PC-3 (cell line): Measurements from ENCODE around the gene MGMT. TPM values are rescaled to one million over a fixed set of nuclear protein-coding genes. Genes with fewer than 3 reads are reported as not detected.

Experiments used
- ATAC-seq: fragments of 200-7000 bp; cut with Tn5 transposase; 2 replicates; pipeline ENCODE4 v1.9.1; 2020; ENCODE audit warnings: mild to moderate bottlenecking, moderate library complexity
- BruUV-seq: library from RNA; stranded (reverse); fragments of 400-500 nt; replicated peaks from 2 replicates; lab custom pipeline; 2021; lab: Mats Ljungman, UMichigan
- CTCF ChIA-PET: fragments of 300-600 bp; sonication (Branson Sonifier 250); formaldehyde crosslinking; loops from one replicate; lab custom pipeline; 2022; ENCODE audit warnings: antibody characterized with exemption; lab: Charles Lee
- POLR2A ChIA-PET: fragments of 300-600 bp; sonication (Branson Sonifier 250); formaldehyde crosslinking; loops from one replicate; lab custom pipeline; 2022; ENCODE audit warnings: antibody characterized with exemption; ENCODE audit not compliant: unreplicated experiment; lab: Charles Lee
- DNase-seq: peaks from one replicate; pipeline ENCODE4 v3.0.0-alpha.2; 2015
- H2AFZ ChIP-seq: fragments of 300-600 bp; sonication (generic); 2 replicates; pipeline ENCODE4 v1.6.0; 2016; ENCODE audit warnings: antibody characterized with exemption, low read length
- H3F3A ChIP-seq: fragments of 300-600 bp; sonication (generic); one replicate; pipeline ENCODE4 v1.6.0; 2017; ENCODE audit warnings: antibody characterized with exemption, low read length, control low read depth, mild to moderate bottlenecking; ENCODE audit not compliant: unreplicated experiment
- H3K27ac ChIP-seq: fragments of 300-600 bp; sonication (generic); 2 replicates; pipeline ENCODE4 v1.5.1; 2016; ENCODE audit warnings: mild to moderate bottlenecking, low read length
- H3K27me3 ChIP-seq: fragments of 300-600 bp; sonication (generic); 2 replicates; pipeline ENCODE4 v1.6.1; 2016; ENCODE audit warnings: low read length, mixed read lengths
- H3K36me3 ChIP-seq: fragments of 300-600 bp; sonication (generic); 2 replicates; pipeline ENCODE4 v1.6.1; 2016; ENCODE audit warnings: low read depth, mixed run types, low read length, mixed read lengths
- H3K4me1 ChIP-seq: fragments of 300-600 bp; sonication (generic); 2 replicates; pipeline ENCODE4 v1.5.1; 2016; ENCODE audit warnings: low read length; ENCODE audit not compliant: insufficient read depth
- H3K4me2 ChIP-seq: fragments of 300-600 bp; sonication (generic); 2 replicates; pipeline ENCODE4 v1.6.0; 2016; ENCODE audit warnings: low read length
- H3K4me3 ChIP-seq: fragments of 300-600 bp; sonication (generic); 2 replicates; pipeline ENCODE4 v1.5.1; 2016; ENCODE audit warnings: mild to moderate bottlenecking, low read length, mixed read lengths
- H3K79me2 ChIP-seq: fragments of 300-600 bp; sonication (generic); 2 replicates; pipeline ENCODE4 v1.6.1; 2017; ENCODE audit warnings: low read length, mixed read lengths
- H3K9ac ChIP-seq: fragments of 300-600 bp; sonication (generic); 2 replicates; pipeline ENCODE4 v1.6.0; 2016; ENCODE audit warnings: mild to moderate bottlenecking, low read length
- H3K9me2 ChIP-seq: fragments of 300-600 bp; sonication (generic); replicated peaks from 2 replicates; pipeline ENCODE4 v1.6.1; 2016; ENCODE audit warnings: mixed run types, low read length, mixed read lengths
- H3K9me3 ChIP-seq: fragments of 300-600 bp; sonication (generic); 2 replicates; pipeline ENCODE4 v1.6.1; 2016; ENCODE audit warnings: low read length, mixed read lengths
- H4K20me1 ChIP-seq: fragments of 300-600 bp; sonication (generic); 2 replicates; pipeline ENCODE4 v1.6.1; 2016; ENCODE audit warnings: low read length, mixed read lengths
- CTCF ChIP-seq: fragments of 300-600 bp; sonication (generic); conservative IDR thresholded peaks from 2 replicates; pipeline ENCODE4 v1.5.1; 2017; ENCODE audit warnings: antibody characterized with exemption, low read depth, mild to moderate bottlenecking, low read length
- EZH2 ChIP-seq: fragments of 300-600 bp; sonication (generic); IDR thresholded peaks from one replicate; pipeline ENCODE4 v1.6.1; 2017; ENCODE audit warnings: antibody characterized with exemption, mild to moderate bottlenecking, low read length; ENCODE audit not compliant: unreplicated experiment
- EZH2phosphoT487 ChIP-seq: fragments of 300-600 bp; sonication (generic); IDR thresholded peaks from 2 replicates; pipeline ENCODE4 v1.6.1; 2018; ENCODE audit warnings: mild to moderate bottlenecking, antibody characterized with exemption, low read length, borderline replicate concordance
- intact Hi-C: fragments of 100-400 bp; cut with micrococcal nuclease; formaldehyde crosslinking; loops from 2 replicates; pipeline ENCODE4 v1.9.0; 2023
- total RNA-seq: library from RNA; depleted of rRNA; stranded (reverse); fragments of >200 nt; gene quantifications from 2 replicates; pipeline ENCODE4 v1.2.3, GENCODE V29; 2014

The MGMT gene
- total RNA-seq, 1 experiment from 2014 or later, result 19.8 TPM

GRCh38 chr10:129631006-129631405 is 164.0 kb downstream of the MGMT start:
- no peak overlapping the region for H3K9ac ChIP-seq
- H3K9me3 ChIP-seq, result no peaks in the 10 kb centered on the region
- H4K20me1 ChIP-seq, result no peaks in the 10 kb centered on the region
- peak; percentile 2 for DNase-seq
- no peaks in the 10 kb centered on the region for H3K27me3 ChIP-seq
- intact Hi-C loops, result no loop called here
- no peak for TF ChIP-seq CTCF
- no peak for TF ChIP-seq EZH2phosphoT487
- TF ChIP-seq EZH2, result no peak
- H3K4me1 ChIP-seq, result no peaks in the 10 kb centered on the region
- H3K36me3 ChIP-seq, result no peaks in the 10 kb centered on the region
- H3K4me3 ChIP-seq, result no peak overlapping the region
- no peaks in the 10 kb centered on the region for H3F3A ChIP-seq
- H3K79me2 ChIP-seq, result no peaks in the 10 kb centered on the region
- no peak overlapping the region for H2AFZ ChIP-seq
- ChIA-PET POLR2A (no interaction called here), CTCF (no interaction called here)
- no TSS peak for BruUV-seq
- no peak for ATAC-seq
- no peaks in the 10 kb centered on the region for H3K9me2 ChIP-seq
- no peak overlapping the region for H3K27ac ChIP-seq
- no peak overlapping the region for H3K4me2 ChIP-seq

- POLR2A ChIA-PET, result no interaction called here
- DNase-seq (no peak), ATAC-seq (no peak)
- Histone ChIP-seq H3K9me3 (no peaks in the 10 kb centered on the region), H3K27ac (no peak overlapping the region), H3K9ac (no peak overlapping the region), H3K4me2 (no peak overlapping the region), H3K4me3 (no peak overlapping the region), H3F3A (no peaks in the 10 kb centered on the region), H2AFZ (no peak overlapping the region), H3K4me1 (no peaks in the 10 kb centered on the region), H3K27me3 (no peaks in the 10 kb centered on the region), H4K20me1 (no peaks in the 10 kb centered on the region), H3K9me2 (no peaks in the 10 kb centered on the region), H3K36me3 (no peaks in the 10 kb centered on the region), H3K79me2 (no peaks in the 10 kb centered on the region)
- intact Hi-C loops, result no loop called here
- no TSS peak for BruUV-seq
- TF ChIP-seq EZH2 (no peak), CTCF (no peak), EZH2phosphoT487 (no peak)
- CTCF ChIA-PET, result no interaction called here
Observed at GRCh38 chr10:129631870-129632623, 165.0 kb downstream of the MGMT start.

GRCh38 chr10:129637010-129637409 is 170.0 kb downstream of the MGMT start:
- no peaks in the 10 kb centered on the region for H3K79me2 ChIP-seq
- H3K9me2 ChIP-seq, result no peaks in the 10 kb centered on the region
- no peaks in the 10 kb centered on the region for H3K4me1 ChIP-seq
- BruUV-seq, result no TSS peak
- no peak overlapping the region for H2AFZ ChIP-seq
- no peaks in the 10 kb centered on the region for H3K9me3 ChIP-seq
- H4K20me1 ChIP-seq, result no peaks in the 10 kb centered on the region
- intact Hi-C loops, result no loop called here
- TF ChIP-seq EZH2 (no peak), EZH2phosphoT487 (no peak), CTCF (no peak)
- H3K4me3 ChIP-seq, result no peak overlapping the region
- POLR2A ChIA-PET, result no interaction called here
- ATAC-seq, result no peak
- no peak overlapping the region for H3K9ac ChIP-seq
- CTCF ChIA-PET, result no interaction called here
- H3F3A ChIP-seq, result no peaks in the 10 kb centered on the region
- no peaks in the 10 kb centered on the region for H3K27me3 ChIP-seq
- no peak overlapping the region for H3K27ac ChIP-seq
- H3K36me3 ChIP-seq, result no peaks in the 10 kb centered on the region
- no peak overlapping the region for H3K4me2 ChIP-seq
- no peak for DNase-seq
